Astrocyte (in vitro differentiated cells and primary cell): ENCODE data around the gene SGTA. TPM values are rescaled to one million over a fixed set of nuclear protein-coding genes. Genes with fewer than 3 reads are reported as not detected.

Experiments
- DNase-seq: peaks from one replicate; pipeline ENCODE4 v3.0.0-alpha.2; 2010; ENCODE audit warnings: low read depth
- FAIRE-seq: peaks from 2 replicates; lab custom pipeline; 2011; peaks lifted over from hg19 to GRCh38; lab: Jason Lieb, UNC
- H2AFZ ChIP-seq: 2 replicates; pipeline ENCODE4 v1.6.0; 2012; ENCODE audit warnings: low read depth, low read length, inconsistent platforms
- H3K27ac ChIP-seq: 2 replicates; pipeline ENCODE4 v1.5.1; 2011; ENCODE audit warnings: low read depth, low read length, inconsistent platforms
- H3K27me3 ChIP-seq: 2 replicates; pipeline ENCODE4 v1.6.0; 2011; ENCODE audit warnings: low read length, inconsistent platforms; ENCODE audit not compliant: insufficient read depth
- H3K36me3 ChIP-seq: 2 replicates; pipeline ENCODE4 v1.5.1; 2011; ENCODE audit warnings: low read length, inconsistent platforms; ENCODE audit not compliant: insufficient read depth
- H3K4me1 ChIP-seq: 2 replicates; pipeline ENCODE4 v1.5.1; 2011; ENCODE audit warnings: low read length, inconsistent platforms; ENCODE audit not compliant: insufficient read depth
- H3K4me2 ChIP-seq: 2 replicates; pipeline ENCODE4 v1.6.0; 2012; ENCODE audit warnings: low read length, inconsistent platforms
- H3K4me3 ChIP-seq: 2 replicates; pipeline ENCODE4 v1.5.1; 2011; ENCODE audit warnings: low read depth, mild to moderate bottlenecking, low read length, inconsistent platforms; ENCODE audit not compliant: insufficient read depth
- H3K79me2 ChIP-seq: 2 replicates; pipeline ENCODE4 v1.6.0; 2012; ENCODE audit warnings: mild to moderate bottlenecking, low read length, inconsistent platforms; ENCODE audit not compliant: insufficient read depth
- H3K9ac ChIP-seq: 2 replicates; pipeline ENCODE4 v1.6.0; 2012; ENCODE audit warnings: mild to moderate bottlenecking, low read length, inconsistent platforms
- H3K9me3 ChIP-seq: 2 replicates; pipeline ENCODE4 v1.5.1; 2012; ENCODE audit warnings: low read depth, mild to moderate bottlenecking, low read length, inconsistent platforms; ENCODE audit not compliant: insufficient read depth
- H4K20me1 ChIP-seq: 2 replicates; pipeline ENCODE4 v1.6.0; 2012; ENCODE audit warnings: low read length, inconsistent platforms; ENCODE audit not compliant: insufficient read depth
- H3K27ac Mint-ChIP-seq: one replicate; pipeline ENCODE4 v1.8.0; 2021; ENCODE audit warnings: mild to moderate bottlenecking, mixed read lengths; ENCODE audit not compliant: unreplicated experiment
- H3K27me3 Mint-ChIP-seq: one replicate; pipeline ENCODE4 v1.8.0; 2021; ENCODE audit warnings: low read depth, mixed read lengths; ENCODE audit not compliant: unreplicated experiment
- H3K36me3 Mint-ChIP-seq: one replicate; pipeline ENCODE4 v1.8.0; 2021; ENCODE audit warnings: low read depth, mixed read lengths; ENCODE audit not compliant: unreplicated experiment
- H3K4me1 Mint-ChIP-seq: one replicate; pipeline ENCODE4 v1.8.0; 2021; ENCODE audit warnings: low read depth, mixed read lengths; ENCODE audit not compliant: unreplicated experiment
- H3K4me3 Mint-ChIP-seq: one replicate; pipeline ENCODE4 v1.8.0; 2021; ENCODE audit warnings: mild to moderate bottlenecking, moderate library complexity, mixed read lengths; ENCODE audit not compliant: unreplicated experiment
- H3K9me3 Mint-ChIP-seq: one replicate; pipeline ENCODE4 v1.8.0; 2021; ENCODE audit warnings: mild to moderate bottlenecking, mixed read lengths; ENCODE audit not compliant: unreplicated experiment
- CTCF ChIP-seq: IDR thresholded peaks from 2 replicates; pipeline ENCODE4 v1.5.1; 2011; ENCODE audit warnings: low read depth, mild to moderate bottlenecking, inconsistent platforms, low read length, moderate library complexity; ENCODE audit not compliant: insufficient read depth
- EZH2 ChIP-seq: IDR thresholded peaks from 2 replicates; pipeline ENCODE4 v1.6.1; 2012; ENCODE audit warnings: mild to moderate bottlenecking, low read length, inconsistent platforms; ENCODE audit not compliant: insufficient read depth
- total RNA-seq: library from RNA; stranded (reverse); gene quantifications from 2 replicates; pipeline ENCODE4 v1.2.1, GENCODE V29; 2021

SGTA gene
- total RNA-seq, 1 donor from 2014 or later = 76.1 TPM

DNA sequence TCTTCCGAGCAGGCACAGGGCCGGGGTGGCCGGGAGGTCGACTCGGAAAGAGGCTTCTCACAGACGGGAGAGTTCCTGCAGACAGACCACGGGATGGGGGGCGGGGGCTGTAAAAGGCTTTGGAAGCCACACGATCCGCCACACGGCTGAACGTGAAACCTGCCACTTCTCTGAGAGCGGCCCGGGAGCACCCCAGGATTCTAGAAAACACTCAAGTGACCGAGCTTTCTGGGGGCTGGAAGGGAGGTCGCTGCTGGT, 27.7 kb downstream of the SGTA start:
- no peaks in the 10 kb centered on the region for H3K4me1 Mint-ChIP-seq
- H3K4me1 ChIP-seq = no peaks in the 10 kb centered on the region
- H3K27me3 ChIP-seq = no peaks in the 10 kb centered on the region
- no peak overlapping the region for H3K27ac Mint-ChIP-seq
- TF ChIP-seq CTCF (no peak), EZH2 (no peak)
- no peak for FAIRE-seq
- H3K9me3 Mint-ChIP-seq = no peaks in the 10 kb centered on the region
- H3K4me2 ChIP-seq = no peak overlapping the region
- no peaks in the 10 kb centered on the region for H3K27me3 Mint-ChIP-seq
- H2AFZ ChIP-seq = no peak overlapping the region
- no peak overlapping the region for H3K9ac ChIP-seq
- no peaks in the 10 kb centered on the region for H3K79me2 ChIP-seq
- no peak for DNase-seq
- no peak overlapping the region for H3K4me3 Mint-ChIP-seq
- peaks cover 7% of the 10 kb centered on the region for H3K36me3 Mint-ChIP-seq
- no peak overlapping the region for H3K27ac ChIP-seq
- H3K4me3 ChIP-seq = no peak overlapping the region
- peaks cover 10% of the 10 kb centered on the region for H4K20me1 ChIP-seq
- H3K9me3 ChIP-seq = no peaks in the 10 kb centered on the region
- H3K36me3 ChIP-seq = peaks cover 6% of the 10 kb centered on the region

- H3K9ac ChIP-seq = no peak overlapping the region
- H3K27ac Mint-ChIP-seq = no peak overlapping the region
- DNase-seq (no peak), FAIRE-seq (no peak)
- H4K20me1 ChIP-seq = peaks cover 10% of the 10 kb centered on the region
- H3K36me3 ChIP-seq = peaks cover 6% of the 10 kb centered on the region
- H2AFZ ChIP-seq = no peak overlapping the region
- H3K4me2 ChIP-seq = no peak overlapping the region
- H3K36me3 Mint-ChIP-seq = peaks cover 7% of the 10 kb centered on the region
- H3K4me3 Mint-ChIP-seq = no peak overlapping the region
- no peak overlapping the region for H3K27ac ChIP-seq
- H3K27me3 ChIP-seq = no peaks in the 10 kb centered on the region
- TF ChIP-seq EZH2 = no peak
- TF ChIP-seq CTCF = no peak
- H3K4me1 ChIP-seq = no peaks in the 10 kb centered on the region
- no peaks in the 10 kb centered on the region for H3K79me2 ChIP-seq
- H3K4me3 ChIP-seq = no peak overlapping the region
- no peaks in the 10 kb centered on the region for H3K9me3 ChIP-seq
- H3K4me1 Mint-ChIP-seq = no peaks in the 10 kb centered on the region
- no peaks in the 10 kb centered on the region for H3K27me3 Mint-ChIP-seq
- H3K9me3 Mint-ChIP-seq = no peaks in the 10 kb centered on the region
Observed at GRCh38 chr19:2754659-2755447, 28.2 kb downstream of the SGTA start.

DNA sequence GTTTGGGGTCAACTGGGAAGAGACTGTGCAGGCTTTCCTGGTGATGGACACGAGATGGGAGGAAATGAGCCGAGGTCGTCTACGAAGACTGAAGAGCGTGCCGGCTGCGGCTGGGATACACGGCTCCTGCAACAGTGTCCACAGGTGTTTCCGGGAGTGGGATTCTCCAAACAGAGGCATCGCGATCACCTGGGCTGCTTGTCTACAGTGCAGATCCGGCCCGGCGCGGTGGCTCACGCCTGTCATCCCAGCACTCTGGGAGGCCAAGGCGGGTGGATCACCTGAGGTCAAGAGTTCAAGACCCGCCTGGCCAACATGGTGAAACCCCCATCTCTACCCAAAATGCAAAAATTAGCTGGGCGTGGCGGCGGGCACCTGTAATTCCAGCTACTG, 31.6 kb downstream of the SGTA start:
- DNase-seq = no peak
- Histone ChIP-seq H3K27me3 (no peaks in the 10 kb centered on the region), H3K9ac (no peak overlapping the region), H3K4me3 (no peak overlapping the region), H4K20me1 (no peaks in the 10 kb centered on the region), H2AFZ (no peak overlapping the region), H3K9me3 (no peaks in the 10 kb centered on the region), H3K36me3 (no peaks in the 10 kb centered on the region), H3K4me1 (no peaks in the 10 kb centered on the region), H3K27ac (no peak overlapping the region), H3K79me2 (no peaks in the 10 kb centered on the region), H3K4me2 (no peak overlapping the region)
- TF ChIP-seq CTCF (no peak), EZH2 (no peak)
- FAIRE-seq = no peak
- Mint-ChIP-seq H3K27ac (no peak overlapping the region), H3K27me3 (peaks cover 4% of the 10 kb centered on the region), H3K36me3 (no peaks in the 10 kb centered on the region), H3K4me1 (no peaks in the 10 kb centered on the region), H3K4me3 (no peak overlapping the region), H3K9me3 (no peaks in the 10 kb centered on the region)
